ENCODE measurements around the gene TMEM132C.

The TMEM132C gene

GRCh38 chr12:128612150-128612850 lies 345.3 kb downstream of the TMEM132C start:
- DNase-seq (ENCODE audit: low read depth in 2 of 2) = no peak

DNA sequence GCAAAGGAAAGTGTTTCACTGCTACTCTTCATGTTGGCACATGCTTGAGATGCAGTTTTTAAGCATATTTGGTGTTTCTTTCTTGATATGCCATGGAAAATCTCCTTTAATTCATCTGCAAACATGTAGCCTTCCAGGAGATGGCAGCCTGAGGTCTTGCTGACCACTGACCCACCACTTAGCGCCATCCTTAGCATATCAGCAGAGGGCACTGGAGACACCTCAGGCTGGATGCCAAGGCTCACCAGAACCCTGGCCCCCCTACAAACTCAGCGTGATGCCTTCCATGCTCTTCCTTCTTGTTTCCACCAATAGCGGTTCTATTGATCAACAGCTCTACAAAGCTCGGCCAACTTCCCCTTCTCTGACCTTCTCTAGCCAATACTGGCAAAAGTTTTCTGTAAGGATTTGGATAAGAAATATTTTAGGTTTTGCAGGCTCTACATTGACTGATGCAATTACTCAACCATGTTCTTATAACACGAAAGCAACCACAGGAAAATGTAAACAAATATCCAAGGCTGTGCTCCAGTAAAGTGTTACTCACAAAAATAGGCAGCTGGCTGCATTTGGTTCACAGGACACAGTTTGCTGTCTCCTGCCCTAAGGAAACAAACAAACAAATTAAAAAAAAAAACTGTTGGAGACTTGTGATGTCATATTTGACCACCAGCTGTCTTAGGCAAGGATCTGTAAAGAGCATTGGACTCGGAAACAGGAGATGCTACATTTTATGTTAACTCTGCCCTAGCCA lies 347.0 kb downstream of the TMEM132C start:
- DNase-seq (ENCODE audit: low read depth in 2 of 2) = no peak

DNA sequence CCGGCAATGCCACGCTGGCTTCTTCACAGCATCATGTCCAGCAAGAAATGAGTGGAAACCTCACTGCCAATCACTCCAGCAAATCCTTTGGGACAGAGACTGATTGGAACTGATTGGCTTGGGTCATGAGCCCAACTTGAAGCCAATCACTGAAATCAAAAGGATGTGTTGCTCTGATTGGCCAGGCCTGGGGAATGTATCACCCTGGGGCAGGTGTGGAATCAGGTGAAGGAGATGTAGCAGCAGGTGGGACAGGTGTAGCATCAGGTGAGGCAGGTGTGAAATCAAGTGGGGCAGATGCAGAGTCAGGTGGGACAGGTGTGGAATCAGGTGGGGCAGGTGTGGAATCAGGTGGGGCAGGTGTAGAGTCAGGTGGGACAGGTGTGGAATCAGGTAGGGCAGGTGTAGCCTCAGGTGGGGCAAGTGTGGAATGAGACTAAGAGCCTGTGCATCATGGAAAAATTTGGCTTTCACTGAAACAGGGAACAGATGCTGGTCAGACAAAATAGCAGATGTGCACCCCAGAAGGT lies 350.4 kb downstream of the TMEM132C start:
- DNase-seq (ENCODE audit: low read depth in 2 of 2) = no peak

GRCh38 chr12:128619263-128619662 lies 352.3 kb downstream of the TMEM132C start:
- no peak for DNase-seq (ENCODE audit: low read depth in 2 of 2)

- DNase-seq (ENCODE audit: low read depth in 2 of 2) = no peak
Measured at GRCh38 chr12:128621304-128621703, 354.3 kb downstream of the TMEM132C start.

GRCh38 chr12:128623748-128624147 lies 356.8 kb downstream of the TMEM132C start:
- no peak for DNase-seq (ENCODE audit: low read depth in 2 of 2)

- DNase-seq (ENCODE audit: low read depth in 2 of 2) = no peak
Measured at GRCh38 chr12:128626808-128627320, 359.9 kb downstream of the TMEM132C start.

GRCh38 chr12:128627659-128628058 lies 360.7 kb downstream of the TMEM132C start:
- DNase-seq (ENCODE audit: low read depth in 2 of 2) = no peak

DNA sequence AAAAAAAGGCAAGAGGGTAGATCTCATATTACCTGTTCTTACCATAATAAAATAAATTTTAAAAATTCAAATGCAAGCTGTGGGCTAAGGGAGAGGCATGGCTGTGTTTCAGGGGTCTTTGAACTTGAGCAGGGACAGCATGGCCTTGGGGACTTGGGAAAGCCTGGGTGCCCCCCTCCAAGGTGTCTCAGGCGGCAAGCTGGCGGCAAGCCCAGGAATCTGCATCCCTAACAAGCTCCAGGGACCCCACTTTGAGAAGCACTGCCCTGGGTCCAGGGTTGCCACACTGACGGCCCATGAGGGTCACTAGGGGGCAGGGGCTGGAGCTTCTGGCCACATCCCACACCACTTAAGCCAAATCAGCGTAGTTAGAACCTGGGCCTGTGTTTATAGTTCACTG lies 363.0 kb downstream of the TMEM132C start:
- DNase-seq (ENCODE audit: low read depth in 2 of 2) = no peak

DNA sequence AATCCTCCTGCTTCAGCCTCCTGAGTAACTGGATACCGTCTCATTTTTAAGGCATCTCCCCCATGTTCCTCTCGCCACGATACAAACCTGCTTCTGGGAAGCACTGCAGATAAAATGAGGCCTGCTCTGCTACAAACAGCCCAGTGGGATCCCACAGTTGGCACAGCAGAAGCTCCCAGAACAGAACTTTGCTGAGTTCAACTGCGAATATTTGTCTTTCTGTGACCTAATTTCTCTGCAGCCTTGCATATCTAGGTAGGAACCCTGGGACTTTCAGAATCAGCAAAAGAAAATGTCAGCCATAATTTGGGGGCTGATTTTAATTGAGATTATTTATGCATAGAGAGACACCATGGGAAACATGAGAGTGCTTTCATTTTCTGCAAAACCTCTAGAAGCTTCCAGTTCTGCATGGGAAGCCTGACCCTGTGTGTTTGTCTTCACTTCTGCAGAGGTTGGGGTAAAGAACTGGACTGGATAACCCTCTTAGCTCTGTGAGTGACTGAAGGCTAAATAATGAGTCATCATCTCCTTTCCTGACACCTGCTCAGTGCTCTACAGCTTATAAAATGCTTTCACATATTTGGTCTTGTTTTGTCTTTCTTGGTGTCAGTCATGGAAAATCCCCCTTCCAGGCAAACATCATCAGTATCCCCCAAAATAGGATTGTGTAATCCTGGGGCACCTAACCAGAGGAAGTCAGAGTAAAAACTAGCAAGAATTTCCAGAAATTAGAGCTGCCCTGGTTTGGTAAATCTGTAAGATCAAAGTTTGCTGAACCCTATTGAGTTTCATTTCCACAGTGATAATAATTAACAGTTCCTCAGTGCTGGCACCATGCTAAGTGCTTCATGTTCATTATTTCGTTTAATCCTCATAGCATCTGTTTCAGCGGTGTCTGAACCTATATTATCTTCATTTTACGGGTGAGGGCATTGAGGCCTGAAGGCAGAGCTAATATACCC lies 371.0 kb downstream of the TMEM132C start:
- no peak for DNase-seq (ENCODE audit: low read depth in 2 of 2)

DNA sequence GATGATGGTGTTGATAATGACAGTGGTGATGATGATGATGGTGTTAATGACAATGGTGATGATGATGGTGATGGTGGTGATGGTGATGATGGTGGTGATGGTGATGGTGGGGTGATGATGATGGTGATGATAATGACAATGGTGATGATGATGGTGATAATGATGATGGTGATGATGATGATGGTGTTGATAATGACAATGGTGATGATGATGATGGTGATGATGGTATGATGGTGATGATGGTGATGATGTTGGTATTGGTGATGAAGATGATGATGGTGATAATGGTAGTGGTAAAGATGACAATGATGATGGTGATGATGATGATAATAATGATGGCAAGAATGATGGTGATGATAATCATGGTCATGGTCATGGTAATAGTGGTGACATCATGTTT lies 372.1 kb downstream of the TMEM132C start:
- DNase-seq (ENCODE audit: low read depth in 2 of 2) = no peak

DNA sequence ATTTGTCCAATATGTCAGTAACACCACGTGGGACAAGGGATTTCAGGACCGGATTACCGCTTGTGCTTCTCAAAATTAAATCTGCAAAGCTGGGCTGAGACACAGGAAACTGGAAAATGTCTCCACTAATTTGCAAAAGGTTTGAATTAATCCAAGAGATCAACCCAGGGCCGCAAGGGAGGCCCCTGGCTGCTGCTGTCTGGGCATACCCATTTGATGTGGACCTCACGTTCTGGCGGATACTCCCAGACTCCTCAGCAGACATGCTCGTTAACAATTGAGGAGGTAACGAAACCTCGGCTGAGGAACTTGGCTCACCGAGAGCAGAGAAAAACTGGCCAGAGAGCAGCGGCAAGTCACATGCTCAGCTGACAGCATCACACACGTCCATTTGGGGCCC lies 376.2 kb downstream of the TMEM132C start:
- no peak for DNase-seq (ENCODE audit: low read depth in 2 of 2)

DNA sequence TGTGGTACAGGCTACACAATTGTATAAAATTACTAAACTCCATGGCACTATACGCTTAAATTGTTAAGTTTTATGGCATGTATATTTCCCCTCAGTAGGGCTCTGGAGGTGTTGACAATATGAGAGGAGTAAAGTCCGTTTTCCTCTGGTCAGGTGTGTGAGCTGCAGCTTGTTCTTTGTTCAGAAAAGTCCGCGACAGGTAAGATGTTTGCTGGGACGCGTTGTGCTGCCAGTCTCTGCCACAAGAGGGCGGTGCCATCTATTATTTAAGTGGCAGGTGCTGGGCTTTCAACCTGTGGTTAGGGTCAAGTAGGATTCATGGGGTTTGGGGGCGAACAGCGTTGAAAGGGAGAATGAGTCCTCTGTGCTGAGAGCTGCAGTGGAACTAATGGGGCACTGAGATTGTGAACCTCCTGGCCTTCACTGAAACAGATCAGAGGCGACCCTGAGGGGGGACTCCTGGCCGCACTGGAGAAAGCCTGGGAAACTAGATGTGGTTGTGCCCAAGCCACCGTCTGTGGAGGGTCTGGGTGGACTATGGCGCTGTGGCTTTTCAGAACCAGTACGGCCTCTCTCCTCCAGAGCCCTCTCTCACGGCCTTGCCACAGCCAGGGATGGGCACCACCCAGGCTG lies 377.8 kb downstream of the TMEM132C start:
- DNase-seq (ENCODE audit: low read depth in 2 of 2) = peak in 1 of 2 donors; percentile 3

DNA sequence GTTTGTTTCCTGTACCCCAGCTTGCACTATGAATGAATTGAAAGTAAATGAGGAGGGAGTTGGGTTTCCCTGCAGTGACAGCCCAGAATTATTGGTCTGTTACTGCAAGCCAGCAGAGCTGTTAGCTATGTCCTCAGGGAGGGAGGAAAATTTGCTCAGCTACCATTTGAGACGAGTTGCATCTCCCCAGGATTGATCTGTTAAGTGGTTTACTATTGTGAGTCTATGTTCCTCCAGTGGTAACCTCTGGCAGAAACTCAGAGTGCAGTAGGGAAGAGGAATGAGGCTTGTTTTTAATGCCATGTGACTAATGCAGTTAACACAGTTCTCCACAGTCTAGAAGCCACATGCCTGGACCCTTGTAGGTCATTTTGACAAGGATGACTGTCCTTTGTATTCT lies 382.9 kb downstream of the TMEM132C start:
- no peak for DNase-seq (ENCODE audit: low read depth in 2 of 2)

DNA sequence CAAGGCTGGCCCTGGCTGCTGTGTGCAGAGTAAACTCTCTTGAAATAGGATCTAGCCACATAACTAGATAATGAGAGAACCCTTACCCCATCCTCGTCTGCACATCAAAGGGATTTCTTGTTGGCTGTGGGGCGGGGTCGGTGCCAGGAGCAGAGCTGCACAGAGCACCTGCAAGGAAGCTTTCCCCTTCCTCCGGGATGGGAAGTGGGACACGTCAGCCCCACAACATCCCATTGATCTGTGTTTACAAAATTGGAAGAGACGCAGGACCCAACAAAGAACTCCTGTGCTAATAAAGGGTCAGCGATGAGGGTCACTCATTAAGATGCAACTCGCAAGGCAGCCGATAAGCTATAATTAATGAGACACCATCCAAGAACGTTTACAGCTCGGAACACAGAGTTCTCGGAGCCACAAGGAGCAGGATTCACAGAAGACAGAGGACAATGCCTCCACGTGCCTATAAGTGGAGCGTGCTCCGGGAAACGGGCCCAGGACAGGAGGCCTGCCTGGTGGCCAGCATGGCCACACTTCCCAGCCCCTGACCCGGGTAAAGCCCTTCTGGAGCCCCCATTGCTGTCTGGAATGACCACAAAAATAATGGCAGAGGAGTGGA lies 385.3 kb downstream of the TMEM132C start:
- DNase-seq (ENCODE audit: low read depth in 2 of 2) = no peak

GRCh38 chr12:128654468-128654867 lies 387.5 kb downstream of the TMEM132C start:
- no peak for DNase-seq (ENCODE audit: low read depth in 2 of 2)

DNA sequence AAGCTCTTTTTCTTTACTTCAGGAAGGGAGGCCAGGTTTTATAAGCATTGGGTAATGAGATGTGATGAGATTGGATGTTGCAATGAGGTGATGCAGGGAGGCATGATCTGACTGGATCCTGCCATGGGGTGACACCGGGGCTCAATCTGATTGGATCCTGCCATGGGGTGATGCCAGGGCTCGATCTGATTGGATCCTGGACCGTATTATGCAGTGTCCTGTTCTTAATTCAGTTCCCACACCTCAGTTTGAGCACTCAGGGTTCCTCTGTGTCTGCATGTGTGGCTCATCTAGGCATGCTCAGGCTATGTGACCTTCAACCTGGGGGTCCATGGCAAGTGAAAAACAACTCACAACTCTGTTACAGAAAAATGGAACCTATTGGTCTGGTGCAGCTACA lies 390.4 kb downstream of the TMEM132C start:
- no peak for DNase-seq (ENCODE audit: low read depth in 2 of 2)

- no peak for DNase-seq (ENCODE audit: low read depth in 2 of 2)
Measured at GRCh38 chr12:128660532-128661225, 393.7 kb downstream of the TMEM132C start.

- DNase-seq (ENCODE audit: low read depth in 2 of 2) = no peak
Measured at GRCh38 chr12:128661226-128661569, 394.2 kb downstream of the TMEM132C start.

DNA sequence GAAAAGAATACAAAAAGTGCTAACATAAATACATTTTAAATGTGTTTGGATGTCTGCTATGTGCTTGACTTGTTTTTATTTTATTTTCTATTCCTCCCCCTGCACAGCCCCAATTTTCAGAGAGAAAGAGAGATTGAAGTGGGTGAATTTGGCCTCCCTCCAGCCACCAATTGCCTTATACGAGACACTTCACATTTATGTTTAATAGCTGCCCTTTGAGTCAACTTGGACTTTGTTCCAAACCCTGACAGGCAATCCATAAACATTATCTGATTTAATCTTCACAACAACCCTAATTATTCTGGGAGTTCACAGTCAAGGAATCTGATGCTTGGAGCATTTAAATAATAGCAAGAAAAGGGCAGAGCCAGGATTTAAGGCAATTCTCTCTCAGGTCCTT lies 395.1 kb downstream of the TMEM132C start:
- no peak for DNase-seq (ENCODE audit: low read depth in 2 of 2)
